ENCODE measurements around the gene FTL.

Gene FTL

GRCh38 chr19:48992581-48993174 is 27.6 kb downstream of the FTL start:
- no peak for DNase-seq

GRCh38 chr19:48993175-48994034 is 28.3 kb downstream of the FTL start, which contains the start of the genes GYS1 and RUVBL2:
Gene GYS1 (minus strand): TSS chr19:48993309. CDS start chr19:48993112, 197 bp downstream.
Gene RUVBL2 (plus strand): TSS chr19:48993887. CDS start chr19:48993912, 25 bp downstream.
- peak; percentile 99 for DNase-seq

GRCh38 chr19:48994035-48994386 is 28.9 kb downstream of the FTL start:
- no peak for DNase-seq

GRCh38 chr19:48997972-48998371 is 32.9 kb downstream of the FTL start:
- no peak for DNase-seq

GRCh38 chr19:48999481-49000325 is 34.6 kb downstream of the FTL start:
- DNase-seq: no peak

GRCh38 chr19:49004133-49004532 is 39.0 kb downstream of the FTL start:
- no peak for DNase-seq

GRCh38 chr19:49004964-49005614 is 40.0 kb downstream of the FTL start:
- no peak for DNase-seq

GRCh38 chr19:49006905-49007304 is 41.8 kb downstream of the FTL start:
- DNase-seq: no peak

GRCh38 chr19:49009828-49010227 is 44.7 kb downstream of the FTL start:
- DNase-seq: no peak

GRCh38 chr19:49010453-49010852 is 45.3 kb downstream of the FTL start:
- no peak for DNase-seq

GRCh38 chr19:49011194-49011593 is 46.1 kb downstream of the FTL start:
- DNase-seq: no peak

- DNase-seq: no peak
These were observed 49.2 kb downstream of the FTL start for GRCh38 chr19:49014123-49014869.

- no peak for DNase-seq
These were observed 49.8 kb downstream of the FTL start for GRCh38 chr19:49014870-49015255.

- DNase-seq: no peak
These were observed 51.1 kb downstream of the FTL start for GRCh38 chr19:49016067-49016839.

All from NCI-H226 (cell line).